GM10847 (cell line): Measurements from ENCODE around the gene SLC38A1.

Experiments
- POLR2A ChIP-seq: IDR thresholded peaks from 2 replicates; pipeline ENCODE4 v1.6.1; 2011; ENCODE audit not compliant: insufficient read length; ENCODE audit errors: extremely low read depth

Gene SLC38A1

DNA sequence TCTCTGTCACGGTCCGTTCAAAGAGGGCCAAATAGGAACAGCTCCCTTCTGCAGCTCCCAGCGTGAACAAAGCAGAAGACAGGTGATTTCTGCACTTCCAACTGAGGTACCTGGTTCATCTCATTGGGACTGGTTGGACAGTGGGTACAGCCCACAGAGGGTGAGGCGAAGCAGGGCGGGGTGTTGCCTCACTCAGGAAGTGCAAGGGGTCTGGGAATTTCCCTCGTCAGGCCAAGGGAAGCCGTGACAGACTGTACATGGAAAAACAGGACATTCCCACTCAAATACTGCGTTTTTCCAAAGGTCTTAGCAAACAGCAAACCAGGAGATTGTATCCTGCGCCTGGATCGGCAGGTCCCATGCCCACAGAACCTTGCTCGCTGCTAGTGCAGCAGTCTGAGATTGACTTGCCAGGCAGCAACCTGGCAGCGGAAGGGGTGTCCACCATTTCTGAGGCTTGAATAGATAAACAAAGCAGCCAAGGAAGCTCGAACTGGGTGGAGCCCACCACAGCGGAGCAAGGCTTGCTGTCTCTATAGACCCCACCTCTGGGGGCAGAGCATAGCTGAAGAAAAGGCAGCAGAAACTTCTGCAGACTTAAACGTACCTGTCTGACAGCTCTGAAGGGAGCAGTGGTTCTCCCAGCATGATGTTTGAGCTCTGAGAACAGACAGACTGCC, 22.7 kb downstream of the SLC38A1 start:
- no peak for TF ChIP-seq POLR2A

DNA sequence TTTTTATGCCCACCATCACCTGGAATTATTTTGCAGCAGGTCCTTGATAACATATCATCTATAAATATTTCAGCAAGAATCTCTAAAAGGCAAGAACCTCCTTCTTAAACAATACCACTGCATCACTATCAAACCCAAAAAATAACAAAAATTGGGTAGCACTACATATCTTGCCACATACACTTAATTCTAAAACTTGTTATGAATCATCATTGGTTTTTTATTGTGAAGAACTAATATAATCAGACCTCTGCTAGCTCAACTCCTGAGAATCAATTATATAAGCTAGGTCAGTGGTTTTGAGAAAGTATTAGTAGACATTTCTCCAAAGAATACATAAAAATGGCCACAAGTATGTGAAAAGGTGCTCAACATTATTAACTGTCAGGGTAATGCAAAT, 23.8 kb downstream of the SLC38A1 start:
- no peak for TF ChIP-seq POLR2A

DNA sequence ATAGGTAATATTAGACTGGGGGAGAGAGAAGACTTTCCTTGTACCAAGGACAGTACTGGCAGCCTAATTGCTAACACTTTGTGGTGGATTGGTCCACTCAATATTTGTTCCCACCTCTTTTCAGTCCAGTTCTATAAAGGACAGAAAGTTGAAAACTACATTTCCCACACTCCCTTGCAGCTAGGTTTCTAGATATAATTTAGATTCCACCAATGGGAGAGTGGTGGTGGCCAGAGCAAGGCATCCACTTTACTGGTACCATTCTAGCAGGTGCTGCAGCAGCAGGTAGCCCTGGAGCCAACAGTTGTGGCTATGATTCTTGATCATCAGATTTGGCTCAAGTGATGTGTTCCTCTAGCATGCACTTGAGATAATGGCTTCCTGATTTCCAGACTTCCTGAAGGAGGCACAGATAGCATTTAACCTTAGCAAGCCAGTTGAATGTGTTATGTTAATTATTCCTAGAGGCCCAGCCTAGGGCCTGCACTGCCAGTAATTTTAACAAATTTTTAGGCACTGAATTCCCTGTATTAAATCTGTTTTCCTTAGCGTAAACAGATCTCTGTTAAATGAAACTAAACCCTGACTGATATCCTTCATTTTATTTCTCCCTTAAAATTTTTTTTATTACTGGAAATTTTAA, 24.4 kb downstream of the SLC38A1 start:
- no peak for TF ChIP-seq POLR2A

DNA sequence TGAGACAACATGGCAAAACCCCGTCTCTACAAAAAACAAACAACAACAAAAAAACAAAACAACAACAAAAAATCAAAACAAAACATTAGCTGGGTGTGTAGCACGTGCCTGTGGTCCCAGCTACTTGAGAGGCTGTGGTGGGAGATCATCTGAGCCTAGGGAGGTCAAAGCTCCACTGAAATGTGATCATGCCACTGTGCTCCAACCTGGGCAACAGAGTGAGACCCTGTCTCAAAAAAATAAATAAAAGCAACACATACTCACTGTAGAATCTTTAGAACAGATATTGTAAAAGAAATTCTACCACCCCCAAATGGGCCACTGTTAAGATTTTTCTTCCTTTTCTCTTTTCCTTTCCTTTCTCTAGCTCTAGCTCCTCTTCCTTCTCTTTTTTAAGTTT, 26.3 kb downstream of the SLC38A1 start:
- no peak for TF ChIP-seq POLR2A

DNA sequence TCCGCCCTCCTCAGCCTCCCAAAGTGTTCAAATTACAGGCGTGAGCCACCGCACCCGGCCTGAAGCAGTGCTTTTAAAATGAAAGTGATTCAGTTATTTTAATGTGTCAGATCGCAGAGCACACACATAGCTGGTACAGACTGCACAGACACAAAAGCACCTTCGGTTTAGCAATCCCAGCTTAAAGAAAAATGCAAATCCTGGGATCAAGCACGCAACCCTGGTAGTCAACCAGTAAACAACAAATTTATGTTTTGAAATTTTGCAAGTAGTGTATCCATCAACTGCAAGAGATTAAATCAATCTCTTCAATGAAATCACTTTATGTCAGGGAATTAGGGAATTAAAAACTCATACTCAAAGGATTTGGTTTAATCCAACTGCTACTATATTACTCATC, 28.4 kb downstream of the SLC38A1 start:
- TF ChIP-seq POLR2A, result no peak

DNA sequence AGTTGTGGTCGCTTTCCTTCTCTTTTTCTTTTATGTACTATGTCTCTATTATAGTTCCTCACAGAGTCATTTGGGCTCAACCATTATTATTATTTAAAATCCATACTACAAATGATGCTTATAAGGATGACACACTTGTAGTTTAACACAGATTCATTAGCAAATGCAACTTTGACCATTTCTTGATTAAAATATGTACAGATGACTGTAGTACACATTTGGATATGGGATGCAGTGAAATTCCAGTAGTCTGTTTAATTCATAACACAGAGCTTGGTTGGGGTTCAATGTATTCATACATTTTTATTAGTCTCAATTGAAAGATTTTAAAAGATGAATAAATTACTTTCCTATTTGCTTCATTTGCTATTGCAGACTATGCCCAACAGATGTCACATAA, 30.0 kb downstream of the SLC38A1 start:
- no peak for TF ChIP-seq POLR2A

DNA sequence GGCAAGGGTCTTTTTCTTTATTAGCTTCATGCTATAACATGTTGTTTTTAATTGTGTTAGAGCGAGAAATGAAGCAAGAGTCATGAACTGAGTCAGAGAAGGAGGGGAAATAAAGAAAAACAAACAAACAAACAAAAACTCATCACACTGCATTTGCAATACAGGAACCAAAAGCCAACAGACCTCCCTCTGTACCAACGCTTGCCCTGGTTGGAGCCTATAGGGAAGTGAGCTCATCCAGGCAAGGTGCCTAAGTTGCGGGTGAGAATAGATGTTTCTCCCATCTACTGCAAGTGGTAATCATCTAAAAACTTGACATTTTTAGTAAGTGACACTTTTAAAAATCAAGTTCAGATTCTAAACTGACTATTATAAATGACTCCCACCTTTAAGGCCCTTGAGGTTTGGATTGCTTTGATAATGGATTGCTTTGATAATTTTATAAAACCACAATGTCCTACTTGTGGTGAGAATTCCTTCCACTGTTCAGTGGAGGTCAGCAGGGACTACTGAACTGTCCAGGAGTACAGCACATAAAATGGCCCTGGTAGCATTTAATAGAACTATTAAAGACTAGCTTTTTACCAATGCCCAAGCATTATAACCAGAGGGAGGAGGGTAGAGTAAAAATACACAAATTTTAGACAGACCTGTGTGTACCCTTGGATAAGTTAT, 31.3 kb downstream of the SLC38A1 start:
- no peak for TF ChIP-seq POLR2A

DNA sequence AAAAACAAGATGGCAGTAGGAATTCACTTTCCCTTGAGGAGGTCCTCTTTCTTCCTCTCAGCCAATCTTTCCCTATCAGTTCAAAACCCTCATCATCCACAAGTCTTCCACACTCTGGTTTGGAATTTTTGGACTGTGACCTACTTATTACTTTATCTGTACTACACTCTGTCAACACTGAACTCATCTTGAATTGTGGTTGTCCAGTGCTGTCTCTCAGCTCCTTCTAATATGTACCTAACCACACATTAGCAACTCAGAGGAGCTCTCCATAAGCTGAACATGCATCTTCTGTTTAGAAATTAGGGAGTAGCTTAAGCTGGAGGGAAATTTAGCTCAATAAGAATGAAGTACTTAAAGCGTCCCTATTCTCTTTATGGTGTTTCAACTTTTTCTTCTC, 34.8 kb downstream of the SLC38A1 start:
- TF ChIP-seq POLR2A, result no peak

DNA sequence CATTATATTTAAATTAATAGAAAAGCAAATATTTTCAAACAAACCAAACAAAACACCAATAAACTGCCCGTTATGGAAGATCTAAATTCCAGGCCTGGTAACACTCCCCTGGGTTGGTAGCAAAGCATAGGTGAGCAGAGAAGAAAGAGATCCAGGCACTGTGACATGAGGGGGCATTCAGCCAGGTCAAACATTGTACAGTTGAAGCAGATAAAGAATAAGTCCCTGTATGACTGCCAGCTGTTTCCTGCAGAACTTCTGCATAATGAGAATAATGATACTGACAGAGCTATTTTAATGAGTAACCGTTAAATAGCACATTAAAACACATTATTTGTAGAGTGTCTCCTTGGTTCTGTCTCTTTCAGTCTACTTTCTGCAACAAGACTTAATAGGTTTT, 35.4 kb downstream of the SLC38A1 start:
- no peak for TF ChIP-seq POLR2A

DNA sequence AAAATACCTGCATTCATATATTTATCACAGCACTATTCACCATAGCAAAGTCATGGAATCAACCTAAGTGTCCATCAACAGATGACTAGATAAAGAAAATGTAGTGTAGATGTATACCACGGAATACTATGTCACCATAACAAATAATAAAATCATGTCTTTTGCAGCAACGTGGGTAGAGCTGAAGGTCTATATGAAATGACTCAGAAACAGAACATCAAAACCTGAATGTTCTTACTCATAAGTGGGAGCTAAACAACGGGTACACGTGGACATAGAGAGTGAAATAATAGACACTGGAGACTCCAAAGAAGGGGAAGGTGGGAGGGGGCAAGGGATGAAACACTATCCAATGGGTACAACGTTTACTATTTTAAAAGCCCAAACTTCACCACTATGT, 37.9 kb downstream of the SLC38A1 start:
- TF ChIP-seq POLR2A, result no peak

DNA sequence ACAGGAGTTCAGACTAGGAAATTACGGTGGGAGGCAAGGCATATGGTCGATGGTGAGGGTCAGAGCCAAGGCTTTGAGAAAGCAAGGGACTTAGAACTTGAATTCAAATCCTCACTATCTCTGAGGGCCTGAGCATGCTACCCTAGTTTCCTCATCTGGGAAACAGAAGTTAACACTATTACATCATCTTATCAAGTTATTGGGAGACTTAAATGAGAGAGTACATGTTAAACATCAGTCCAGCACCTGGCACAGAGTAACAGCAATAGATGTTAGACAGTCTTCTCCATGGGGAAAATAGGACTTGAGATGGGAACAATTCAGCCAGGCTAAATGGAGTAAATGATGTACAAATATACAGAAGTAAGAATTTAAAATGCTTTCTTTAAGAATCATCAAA, 38.5 kb downstream of the SLC38A1 start:
- no peak for TF ChIP-seq POLR2A

DNA sequence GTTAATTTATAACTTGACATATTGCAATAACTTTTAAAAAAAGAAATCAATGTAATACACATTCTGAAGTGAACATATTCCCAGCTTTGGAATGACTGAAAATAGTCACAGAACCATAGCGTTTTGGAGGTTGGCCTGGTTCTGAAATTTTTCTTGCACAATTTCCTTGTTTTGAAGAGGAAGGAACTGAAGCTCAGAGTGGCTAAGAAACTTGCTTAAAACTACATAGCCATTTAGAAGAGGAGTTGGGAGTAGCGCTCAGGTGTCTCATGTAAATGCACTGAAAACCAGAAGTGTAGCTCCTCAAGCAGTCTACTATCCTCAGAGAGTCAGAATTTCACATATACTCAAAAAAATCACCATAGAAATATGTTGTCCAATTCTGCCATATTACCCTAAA, 41.2 kb downstream of the SLC38A1 start:
- TF ChIP-seq POLR2A, result no peak

DNA sequence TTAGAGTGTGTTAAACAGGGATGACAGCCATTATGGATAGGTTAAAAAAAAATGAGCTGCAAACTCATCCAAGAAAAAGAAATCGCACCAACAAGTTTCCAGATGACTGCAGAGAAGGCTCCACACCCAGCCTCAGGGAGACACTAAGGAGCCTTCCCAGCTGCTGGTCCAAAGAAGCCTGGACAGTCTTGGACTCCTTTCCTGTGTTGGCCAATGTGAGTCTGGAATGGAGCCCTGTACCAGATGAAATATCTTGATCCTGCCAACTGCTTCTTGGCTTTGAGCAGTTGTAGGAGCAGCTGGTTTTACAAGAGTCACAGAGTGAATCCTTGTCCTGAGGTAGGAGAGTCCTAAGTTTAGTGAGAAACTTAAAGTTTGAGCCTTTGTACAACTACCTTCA, 44.5 kb downstream of the SLC38A1 start:
- TF ChIP-seq POLR2A, result no peak

DNA sequence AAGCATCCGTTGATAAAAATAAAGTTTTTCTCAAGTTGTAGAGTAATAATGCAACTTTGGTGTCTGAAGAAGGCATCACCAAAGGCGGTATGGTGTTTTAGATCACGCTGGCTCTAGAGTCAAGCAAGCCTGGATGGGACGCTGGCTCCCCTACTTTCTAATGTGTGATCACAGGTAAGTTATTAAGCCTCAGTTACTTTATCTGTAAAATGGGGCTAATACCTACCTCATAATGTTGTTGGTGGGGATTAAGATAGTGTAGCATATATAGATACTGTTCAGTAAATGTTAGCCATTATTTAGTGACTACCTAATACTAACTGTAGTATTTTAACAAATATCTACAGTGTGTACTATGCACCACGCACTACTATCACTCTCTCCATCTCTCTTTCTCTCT, 45.8 kb downstream of the SLC38A1 start:
- no peak for TF ChIP-seq POLR2A

DNA sequence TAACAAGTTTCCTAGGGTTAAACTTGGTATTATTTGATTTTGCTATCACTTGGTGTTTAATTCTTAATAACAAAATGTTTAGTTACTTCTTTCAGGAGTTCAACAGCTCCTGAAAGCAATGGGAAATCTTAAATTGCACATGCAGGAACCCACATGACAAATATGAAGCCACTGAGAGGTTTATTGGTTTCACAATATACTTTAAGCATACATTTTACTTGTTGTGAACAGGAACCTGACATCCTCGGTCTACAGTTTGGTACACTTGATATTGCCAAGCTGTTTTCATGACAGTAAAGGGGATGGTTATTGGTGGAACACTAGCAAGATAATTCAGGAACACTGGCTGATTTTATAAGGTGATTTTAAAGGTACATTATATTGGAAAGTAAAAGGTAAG, 46.2 kb downstream of the SLC38A1 start:
- no peak for TF ChIP-seq POLR2A
